Posterior vena cava (tissue), 2 donors: ENCODE data around the gene UBTD2. TPM values are rescaled to one million over a fixed set of nuclear protein-coding genes. Genes with fewer than 3 reads are reported as not detected.
A peak's percentile ranks its signal among the peaks of the same experiment; 100 is the strongest.
"Not testable (repeated sequence)": the region's sequence is repeated elsewhere in the genome, so short reads cannot be mapped to it uniquely, and the experiment has no call there.

Experiments used
- DNase-seq: peaks from one replicate; pipeline ENCODE4 v3.0.0-alpha.2; 2020; ENCODE audit warnings: low spot score
- intact Hi-C, 2 donors: fragments of 100-400 bp; cut with DNase I; formaldehyde crosslinking; loops; one replicate each; pipeline versions ENCODE4 v1.14.1 to v1.14.2; 2022 to 2023
- total RNA-seq, 2 donors: library from RNA; stranded (reverse); fragmentation: NEBNext Ultra II Directional; extraction: Animal tissue kit (Norgen Biotek cat#: 25700); gene quantifications; one replicate each; pipeline ENCODE4 v1.2.1, GENCODE V29; 2021
- donor health status: DM: yes; HTN: yes; CAD: no.
- donor health status: DM: yes; HTN: yes; CAD: no.

UBTD2 gene
- total RNA-seq, 2 donors from 2014 or later = 18.7 to 24.0 TPM

DNA sequence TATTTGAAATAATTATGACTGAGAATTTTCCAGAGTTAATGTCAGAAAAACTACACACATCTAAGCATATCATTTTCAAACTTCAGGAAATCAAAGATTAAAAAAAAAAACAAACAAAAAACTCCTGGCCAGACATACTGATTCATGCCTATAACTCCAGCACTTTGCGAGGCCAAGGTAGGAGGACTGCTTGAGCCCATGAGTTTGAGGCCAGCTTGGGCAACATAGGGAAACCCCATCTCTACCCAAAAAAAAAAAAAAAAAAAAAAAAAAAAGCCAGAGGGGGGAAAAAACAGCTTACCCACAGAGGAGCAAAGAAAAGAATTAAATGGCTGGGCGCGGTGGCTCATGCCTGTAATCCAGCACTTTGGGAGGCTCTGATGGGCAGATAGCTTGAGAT lies 67.2 kb downstream of the UBTD2 start:
- no peak for DNase-seq
- intact Hi-C loops = no loop called here

DNA sequence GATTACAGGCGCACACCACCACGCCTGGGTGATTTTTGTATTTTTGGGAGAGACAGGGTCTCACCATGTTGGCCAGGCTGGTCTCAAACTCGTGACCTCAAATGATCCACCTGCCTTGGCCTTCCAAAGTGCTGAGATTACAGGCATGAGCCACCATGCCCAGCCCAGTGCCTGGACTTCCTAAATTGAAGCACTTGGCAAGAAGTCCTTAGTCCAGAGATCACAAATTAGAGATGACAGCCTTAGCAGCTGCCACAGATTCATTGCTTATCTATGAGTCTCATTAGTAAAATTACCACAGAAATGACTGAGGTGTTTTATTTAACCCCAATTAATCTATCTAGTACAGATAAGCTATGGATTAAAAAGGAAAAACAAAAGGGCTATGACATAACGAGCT lies 70.4 kb downstream of the UBTD2 start:
- DNase-seq = no peak
- intact Hi-C loops = no loop called here

DNA sequence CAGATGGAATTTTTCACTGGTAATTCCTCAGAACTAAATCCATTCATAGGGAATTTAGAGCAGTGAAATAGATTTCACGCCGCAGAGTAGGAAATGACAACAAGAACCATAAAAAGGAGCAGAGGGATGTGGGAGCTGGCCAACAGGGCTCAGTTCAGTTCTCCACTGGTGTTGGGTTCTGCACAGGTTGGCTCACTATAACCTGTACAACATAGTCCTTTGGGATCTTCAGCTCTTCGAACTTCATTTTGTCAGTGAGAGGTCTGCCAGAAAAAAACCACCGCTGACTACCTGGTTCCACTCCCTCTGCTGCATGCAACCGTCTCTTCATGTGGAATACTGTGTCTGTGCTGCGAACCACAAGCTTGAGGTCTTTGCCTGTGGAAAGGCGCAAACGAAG lies 71.9 kb downstream of the UBTD2 start:
- intact Hi-C loops = no loop called here
- no peak for DNase-seq

DNA sequence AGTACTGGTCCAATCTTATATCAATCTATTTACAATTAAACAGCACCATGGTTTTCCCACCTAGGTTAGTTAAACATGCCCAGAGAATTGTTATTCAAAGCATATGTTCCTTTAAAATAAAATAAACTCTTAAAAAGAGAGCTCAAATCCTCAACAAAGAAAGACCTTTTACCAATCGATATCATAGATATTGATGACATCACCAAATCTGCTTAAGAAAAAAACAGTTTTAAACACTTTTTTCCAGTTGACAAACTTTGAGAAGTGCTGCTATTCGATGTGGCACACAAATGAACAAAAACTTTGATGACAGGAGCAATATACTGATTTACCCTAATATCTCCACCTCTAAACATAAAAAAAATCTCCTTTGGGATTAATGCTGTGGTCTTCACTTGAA lies 73.8 kb downstream of the UBTD2 start:
- intact Hi-C loops = no loop called here
- DNase-seq = no peak

DNA sequence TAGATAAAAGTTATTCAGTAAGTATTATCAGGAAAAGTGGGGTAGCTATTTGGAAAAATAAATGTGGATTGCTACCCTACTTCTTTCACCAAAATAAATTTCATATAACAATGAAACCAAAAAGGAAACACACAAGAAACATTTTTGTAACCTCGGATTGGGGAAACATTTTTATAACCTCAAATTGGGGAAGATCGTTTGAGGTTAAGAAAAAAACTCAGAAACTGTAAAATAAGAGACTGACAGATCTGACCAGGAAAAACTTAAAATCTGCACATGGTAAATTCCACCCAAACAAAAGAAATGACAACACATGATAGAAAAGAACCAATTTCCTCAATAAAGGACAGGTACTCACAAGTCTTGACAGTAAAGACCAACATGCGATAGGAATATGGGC lies 76.1 kb downstream of the UBTD2 start:
- intact Hi-C loops = no loop called here
- DNase-seq = no peak

DNA sequence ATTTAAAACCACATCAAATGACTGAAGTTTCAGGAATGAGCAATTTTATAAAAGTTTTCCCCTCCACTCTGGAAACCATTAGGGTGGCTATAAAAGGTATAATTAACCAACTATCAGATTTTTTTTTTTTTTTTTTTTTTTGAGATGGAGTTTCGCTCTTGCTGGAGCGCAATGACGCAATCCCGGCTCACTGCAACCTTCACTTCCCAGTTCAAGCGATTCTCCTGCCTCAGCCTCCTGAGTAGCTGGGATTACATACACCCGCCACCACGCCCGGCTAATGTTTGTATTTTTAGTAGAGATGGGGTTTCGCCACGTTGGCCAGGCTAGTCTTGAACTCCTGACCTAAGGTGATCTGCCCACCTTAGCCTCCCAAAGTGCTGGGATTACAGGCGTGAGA lies 77.6 kb downstream of the UBTD2 start:
- DNase-seq, intact Hi-C loops: not testable (repeated sequence)

DNA sequence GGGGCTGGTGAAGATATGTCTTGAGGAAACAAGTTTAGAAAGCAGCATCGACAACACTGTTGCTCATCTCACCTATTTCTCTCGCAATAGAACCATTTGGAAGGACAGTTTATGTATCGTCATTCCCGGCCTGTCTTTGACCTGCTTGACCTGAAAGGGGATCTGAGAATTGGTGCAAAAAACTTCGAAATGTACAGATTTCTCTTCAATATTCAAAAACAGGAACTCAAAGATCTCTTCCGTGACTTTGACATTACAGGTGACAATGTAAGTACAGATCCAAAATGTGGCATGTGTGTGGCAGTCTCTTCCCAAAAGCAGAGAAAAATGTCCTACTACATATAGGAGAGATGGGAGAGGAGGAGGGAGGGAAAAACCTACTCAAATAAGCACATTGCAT lies 83.1 kb downstream of the UBTD2 start:
- DNase-seq = no peak
- intact Hi-C loops = no loop called here

DNA sequence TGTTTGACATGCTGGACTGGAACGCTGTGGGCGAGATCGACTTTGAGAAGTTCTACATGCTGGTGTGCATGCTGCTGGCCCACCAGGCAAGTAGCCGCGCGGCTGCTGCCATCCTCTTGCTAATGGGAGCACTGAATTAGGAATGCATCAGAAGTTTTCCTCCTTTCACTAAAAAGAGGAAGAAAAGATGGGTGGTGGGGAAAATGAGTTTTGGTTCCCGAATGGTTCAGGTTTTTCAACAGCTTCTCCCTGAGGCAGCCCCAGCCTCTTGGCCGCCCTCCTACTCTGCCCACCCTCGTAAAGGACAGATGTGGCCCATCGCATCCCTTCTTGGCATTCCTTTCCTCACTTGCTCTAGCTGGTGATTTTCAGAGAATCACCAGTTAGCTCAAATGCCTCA lies 84.1 kb downstream of the UBTD2 start:
- DNase-seq = no peak
- intact Hi-C loops = no loop called here

DNA sequence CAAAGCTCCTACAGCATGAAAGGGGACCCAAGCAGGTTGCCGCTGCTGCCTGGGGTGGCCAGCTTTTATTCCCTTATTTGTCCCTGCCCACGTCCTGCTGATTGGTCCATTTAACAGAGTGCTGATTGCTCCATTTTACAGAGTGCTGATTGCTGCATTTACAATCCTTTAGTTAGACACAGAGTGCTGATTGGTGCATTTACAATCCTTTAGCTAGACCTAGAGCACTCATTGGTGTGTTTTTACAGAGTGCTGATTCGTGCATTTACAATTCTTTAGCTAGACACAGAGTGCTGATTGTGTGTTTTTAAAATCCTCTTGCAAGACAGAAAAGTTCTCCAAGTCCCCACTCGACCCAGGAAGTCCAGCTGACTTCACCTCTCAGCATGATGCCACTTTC lies 85.8 kb downstream of the UBTD2 start:
- intact Hi-C loops, DNase-seq: not testable (repeated sequence)

DNA sequence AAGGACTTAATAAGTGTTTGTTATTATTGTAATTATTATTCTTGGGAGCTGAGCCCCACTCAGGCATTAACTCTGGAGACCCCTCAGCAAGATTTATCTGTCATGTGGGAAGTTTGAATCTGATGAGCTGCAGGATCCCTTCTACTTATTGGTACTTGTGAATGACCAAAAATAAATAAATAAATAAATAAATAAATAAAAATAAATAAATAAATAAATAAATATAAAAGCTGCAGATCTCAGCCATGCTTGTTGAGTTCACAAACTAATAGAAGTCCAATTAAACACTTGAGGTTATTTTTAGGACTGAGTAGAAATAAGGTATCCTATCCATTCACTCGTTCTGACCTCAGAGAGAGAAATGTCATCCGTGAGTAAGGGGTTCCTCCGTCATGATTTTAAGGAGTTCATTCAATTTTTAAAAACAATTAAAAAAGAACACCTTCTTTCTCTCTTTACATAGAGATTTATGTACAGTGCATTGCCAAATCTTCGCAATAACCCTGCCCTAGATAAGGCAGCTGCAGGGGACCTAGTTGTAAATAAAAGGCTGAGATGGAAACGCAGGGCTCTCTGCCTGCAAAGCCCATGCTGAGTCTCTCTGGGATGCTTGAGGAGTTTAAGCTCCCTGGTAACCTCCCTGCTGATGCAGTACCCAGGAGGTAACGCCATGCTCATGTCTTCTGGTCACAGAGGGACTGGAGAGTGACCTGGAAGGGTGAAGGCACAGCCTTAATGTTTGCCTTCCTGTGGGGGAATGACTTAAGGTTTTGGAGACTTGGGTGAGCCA lies 88.4 kb downstream of the UBTD2 start:
- intact Hi-C loops = no loop called here

DNA sequence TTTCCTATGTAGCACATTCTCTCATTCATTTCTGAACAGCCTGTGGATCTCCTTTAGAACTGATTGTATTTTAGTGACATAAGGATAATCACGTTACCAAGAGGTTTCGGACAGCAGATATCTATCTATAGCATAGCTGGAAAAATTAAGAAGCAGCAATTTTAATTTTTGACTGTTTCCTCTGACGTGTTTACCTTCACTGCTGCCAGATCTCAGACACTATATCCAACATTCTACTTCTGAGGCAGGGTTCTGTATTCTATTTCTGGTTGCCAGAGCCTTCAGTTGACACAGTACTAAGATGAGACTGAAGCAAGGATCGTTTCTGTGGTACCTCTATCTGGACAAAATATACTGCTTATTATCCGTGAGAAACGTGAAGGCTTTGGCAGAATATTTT lies 89.7 kb downstream of the UBTD2 start, which contains the start of gene EFCAB9:
Gene EFCAB9, plus strand, starts transcription at position 301 of the 400 bp plus-strand sequence. Its CDS starts 1 bp downstream, at position 302.
- intact Hi-C loops = no loop called here
- no peak for DNase-seq

More for the DNA sequence above, 88.4 kb downstream of the UBTD2 start:
- no peak for DNase-seq

DNA sequence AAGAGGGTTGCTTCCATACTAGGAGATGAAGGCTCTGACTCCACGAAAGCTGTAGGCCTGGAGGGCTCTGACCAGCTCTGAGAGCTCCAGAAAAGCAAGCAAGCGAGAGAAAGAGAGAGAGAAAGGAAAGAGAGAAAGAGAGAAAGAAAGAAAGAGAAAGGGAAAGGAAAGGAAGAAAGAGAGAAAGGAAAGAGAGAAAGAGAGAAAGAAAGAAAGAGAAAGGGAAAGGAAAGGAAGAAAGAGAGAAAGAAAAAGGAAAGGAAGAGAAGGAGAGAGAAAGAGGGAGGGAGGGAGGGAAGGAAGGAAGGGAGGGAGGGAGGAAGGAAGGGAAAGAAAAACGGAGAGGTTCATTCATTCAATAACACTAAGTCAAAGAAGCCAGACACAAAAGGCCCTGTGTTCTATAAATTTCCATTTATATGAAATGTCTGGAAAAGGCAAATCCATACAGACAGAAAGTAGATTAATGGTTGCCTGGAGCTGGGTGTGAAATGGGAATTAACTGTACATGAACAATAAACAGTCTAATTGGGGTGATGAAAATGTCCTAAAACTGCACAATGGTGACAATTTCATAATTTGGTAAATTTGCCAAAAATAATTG lies 93.8 kb downstream of the UBTD2 start:
- intact Hi-C loops = loop anchor here (2.0 to 10.0 kb wide), 3 partner anchors 82 to 275 kb away; no protein-coding TSS in a partner anchor
- DNase-seq = no peak

DNA sequence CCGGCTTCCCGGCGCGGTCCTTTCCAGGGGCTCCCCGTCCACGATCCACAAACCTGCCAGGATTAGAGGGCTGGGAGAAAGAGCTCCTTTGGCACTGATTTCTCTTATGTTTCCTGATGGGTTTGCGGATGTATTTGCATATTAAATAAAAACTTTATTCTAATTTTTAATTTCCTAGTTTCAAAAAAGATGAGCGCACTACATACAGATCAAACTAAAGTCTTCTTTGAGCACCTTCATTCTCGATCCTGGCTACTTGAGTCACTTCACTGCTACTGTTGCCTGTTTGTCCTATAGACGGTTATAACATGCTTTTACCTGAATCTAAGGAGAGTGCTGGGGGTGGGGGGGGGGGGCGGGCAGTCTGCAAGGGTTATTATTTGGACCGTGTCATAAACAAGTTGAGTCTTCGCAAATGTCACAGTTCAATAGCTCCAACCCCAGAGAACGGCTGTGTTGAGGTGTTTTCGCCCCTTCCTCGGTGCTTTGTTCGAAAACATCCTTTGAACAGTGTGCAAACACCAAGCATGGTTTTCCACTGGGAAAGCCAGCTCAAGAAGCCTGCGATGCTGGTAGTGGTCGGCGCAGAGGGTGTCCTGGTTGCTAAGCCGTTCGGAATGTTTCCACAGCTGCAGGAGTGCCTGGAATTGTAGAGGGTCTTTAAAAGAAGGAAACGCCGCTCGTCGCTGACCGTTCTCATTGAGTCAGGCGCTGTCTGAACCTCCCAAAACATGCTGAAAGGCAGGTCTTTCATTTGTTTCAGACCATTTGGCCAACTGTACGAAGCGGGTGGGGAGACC lies 94.5 kb downstream of the UBTD2 start:
- intact Hi-C loops = loop anchor here (2.0 to 10.0 kb wide), 3 partner anchors 82 to 274 kb away; no protein-coding TSS in a partner anchor
- DNase-seq = no peak

DNA sequence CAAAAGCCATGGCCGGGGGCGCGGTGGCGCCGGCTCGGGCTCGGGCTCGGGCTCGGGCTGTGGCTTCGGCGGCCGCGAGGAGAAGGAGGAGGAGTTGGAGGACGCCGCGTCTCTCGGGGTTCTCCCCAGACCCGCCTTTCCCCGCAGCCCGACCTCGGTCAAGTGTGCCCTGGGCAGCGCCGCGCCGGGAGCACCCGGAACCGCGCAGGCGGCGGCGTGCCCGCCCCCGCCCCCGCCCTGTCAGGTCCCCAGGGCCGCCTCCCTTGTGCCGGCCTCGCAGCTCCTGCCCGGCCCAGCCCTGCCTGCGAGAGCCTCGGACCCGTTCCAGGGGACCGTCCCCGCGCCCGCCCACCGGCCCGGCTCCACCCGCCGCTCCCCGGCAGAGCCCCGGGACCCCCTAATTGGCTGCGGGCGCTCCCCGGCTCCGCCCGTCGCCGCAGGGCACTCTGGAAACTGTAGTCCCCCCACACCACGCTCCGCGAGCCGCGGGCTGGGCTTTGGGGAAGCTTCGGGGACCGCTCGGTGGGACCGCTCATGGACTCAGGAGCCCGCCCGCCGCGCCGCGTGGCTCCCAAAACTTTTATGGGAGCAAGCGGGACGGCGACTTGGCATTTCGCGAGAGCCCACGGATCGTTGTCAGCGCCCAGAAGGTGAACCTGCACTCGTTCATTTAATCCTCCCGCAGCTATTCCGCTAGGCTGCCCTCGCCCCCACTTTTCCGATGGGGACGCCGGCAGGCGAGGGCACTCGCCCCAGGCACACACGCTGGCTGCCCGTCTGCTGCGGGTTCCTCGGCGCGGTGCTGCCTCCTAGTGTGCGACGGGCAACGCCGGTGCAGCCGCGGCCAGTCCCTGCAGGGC lies 95.3 kb downstream of the UBTD2 start, which contains the start of gene STK10:
Gene STK10, minus strand, starts transcription at position 192 of the 860 bp plus-strand sequence. Its CDS starts 182 bp downstream, at position 10.
- DNase-seq = peak; percentile 97

DNA sequence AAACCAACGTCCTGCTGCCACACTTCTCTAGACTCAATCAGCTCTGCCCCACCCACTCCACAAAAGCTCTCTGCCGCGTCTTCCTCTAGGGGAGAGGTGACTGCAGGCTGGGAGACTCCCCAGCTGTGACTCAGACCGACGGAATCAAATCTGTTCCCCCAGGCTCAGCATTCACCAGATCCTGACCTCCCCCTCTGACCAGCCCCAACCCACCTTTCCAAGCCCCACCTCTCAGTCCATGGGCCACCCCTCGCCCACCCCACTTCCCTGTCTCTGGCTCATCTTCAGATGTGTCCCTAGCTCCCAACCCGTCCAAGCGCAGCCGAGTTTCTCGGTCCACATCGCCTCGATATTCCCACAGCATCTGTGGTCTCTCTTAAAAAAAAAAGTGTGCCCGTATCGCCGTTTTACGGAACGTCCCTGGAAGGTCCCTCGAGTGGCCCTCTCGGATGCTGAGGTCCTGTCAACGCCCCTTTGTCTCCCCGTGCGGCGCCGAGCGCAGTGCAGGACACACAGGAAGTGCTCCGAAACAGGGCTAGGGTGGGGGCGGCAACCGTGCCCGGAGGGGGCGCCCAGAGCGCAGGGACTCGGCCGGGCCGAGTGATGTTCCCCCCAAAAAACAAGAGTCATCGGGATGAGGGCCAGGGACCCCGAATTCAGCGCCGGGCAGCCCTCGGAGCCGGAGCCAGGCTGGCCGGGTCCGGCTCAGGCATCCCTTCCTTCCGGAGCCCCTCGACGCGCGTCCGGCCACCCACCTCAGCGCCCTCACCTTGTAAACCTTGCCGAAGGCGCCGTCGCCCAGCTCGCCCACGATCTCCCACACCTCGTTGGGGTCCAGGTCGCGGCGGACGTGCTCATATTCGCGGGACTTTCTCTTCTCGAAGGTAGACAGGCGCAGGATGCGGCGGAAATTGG lies 96.2 kb downstream of the UBTD2 start:
- DNase-seq = peak; percentile 90
- intact Hi-C loops = loop anchor here (2.0 to 10.0 kb wide), 3 partner anchors 80 to 273 kb away; no protein-coding TSS in a partner anchor

More for the DNA sequence above, 95.3 kb downstream of the UBTD2 start, which contains the start of gene STK10:
- intact Hi-C loops = loop anchor here (2.0 to 10.0 kb wide), 3 partner anchors 81 to 273 kb away; no protein-coding TSS in a partner anchor

DNA sequence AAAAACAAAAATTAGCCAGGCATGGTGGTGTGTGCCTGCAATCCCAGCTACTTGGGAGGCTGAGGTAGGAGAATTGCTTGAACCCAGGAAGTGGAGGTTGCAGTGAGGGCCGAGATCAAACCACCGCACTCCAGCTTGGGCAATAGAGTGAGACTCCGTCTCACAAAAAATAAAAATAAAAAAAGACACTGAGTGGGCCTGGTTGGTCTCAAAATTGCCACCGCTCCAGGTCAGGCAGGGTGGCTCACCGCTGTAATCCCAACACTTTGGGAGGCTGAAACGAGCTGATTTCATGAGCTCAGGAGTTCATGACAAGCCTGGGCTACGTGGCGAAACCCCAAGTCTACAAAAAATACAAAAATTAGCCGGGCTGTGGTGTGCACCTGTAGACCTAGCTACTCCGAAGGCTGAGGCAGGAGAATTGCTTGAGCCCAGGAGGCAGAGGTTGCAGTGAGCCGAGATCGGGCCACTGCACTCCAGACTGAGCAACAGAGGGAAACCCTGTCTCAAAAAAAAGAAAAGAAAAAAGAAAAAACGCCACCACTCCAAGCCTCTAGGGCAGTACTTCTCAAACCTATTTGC lies 97.4 kb downstream of the UBTD2 start:
- DNase-seq = no peak
- intact Hi-C loops = loop anchor here (5.0 to 10.0 kb wide), 2 partner anchors 79 to 271 kb away; no protein-coding TSS in a partner anchor

DNA sequence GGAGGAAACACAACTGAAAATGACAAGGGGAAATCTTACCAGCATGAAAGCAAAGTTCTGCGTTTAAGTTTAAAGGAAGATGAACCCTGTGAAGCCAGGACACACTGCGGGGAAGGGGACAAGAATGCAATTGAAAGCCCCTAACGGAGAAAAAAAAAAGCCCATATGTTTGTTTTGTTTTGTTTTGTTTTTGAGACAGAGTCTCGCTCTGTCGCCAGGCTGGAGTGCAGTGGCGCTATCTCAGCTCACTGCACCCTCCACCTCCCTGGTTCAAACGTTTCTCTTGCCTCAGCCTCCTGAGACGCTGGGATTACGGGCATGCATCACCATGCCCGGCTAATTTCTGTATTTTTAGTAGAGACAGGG lies 98.5 kb downstream of the UBTD2 start:
- intact Hi-C loops = loop anchor here (5.0 to 10.0 kb wide), 2 partner anchors 78 to 270 kb away; no protein-coding TSS in a partner anchor
- DNase-seq = no peak
